Measurements from ENCODE around the gene OR4B1. TPM values are rescaled to one million over a fixed set of nuclear protein-coding genes. Genes with fewer than 3 reads are reported as not detected.
"Not testable (repeated sequence)": the region's sequence is repeated elsewhere in the genome, so short reads cannot be mapped to it uniquely, and the experiment has no call there.

Gene OR4B1
- total RNA-seq, 1 donor from 2014 or later, result not detected

- no peak for DNase-seq
- no peaks in the 10 kb centered on the region for H3K36me3 Mint-ChIP-seq (ENCODE audit: low read depth)
- CTCF ChIA-PET, result no interaction called here
- no peaks in the 10 kb centered on the region for H3K4me1 Mint-ChIP-seq
- peaks cover 31% of the 10 kb centered on the region for H3K27me3 Mint-ChIP-seq
- intact Hi-C loops (cut with micrococcal nuclease), result no loop called here
- ATAC-seq (ENCODE audit: low read depth), result no peak
- H3K4me3 Mint-ChIP-seq, result no peak overlapping the region
- POLR2A ChIA-PET, result no interaction called here
- no peaks in the 10 kb centered on the region for H3K9me3 Mint-ChIP-seq
- H3K27ac Mint-ChIP-seq, result no peak overlapping the region
- no peak for TF ChIP-seq CTCF (IDR thresholded peaks at IDR 0.05)
Observed at GRCh38 chr11:48210052-48210451, 6.6 kb upstream of the OR4B1 start.

GRCh38 chr11:48228761-48229160, 12.2 kb downstream of the OR4B1 start:
- Mint-ChIP-seq H3K9me3 (peaks cover 3% of the 10 kb centered on the region), H3K4me1 (no peaks in the 10 kb centered on the region), H3K36me3 (ENCODE audit: low read depth) (no peaks in the 10 kb centered on the region), H3K27ac (no peak overlapping the region), H3K4me3 (no peak overlapping the region), H3K27me3 (peaks cover 9% of the 10 kb centered on the region)
- POLR2A ChIA-PET, result no interaction called here
- ATAC-seq (ENCODE audit: low read depth) (no peak), DNase-seq (no peak)
- CTCF ChIA-PET, result no interaction called here
- intact Hi-C loops (cut with micrococcal nuclease), result no loop called here
- TF ChIP-seq CTCF (IDR thresholded peaks at IDR 0.05), result no peak

DNA sequence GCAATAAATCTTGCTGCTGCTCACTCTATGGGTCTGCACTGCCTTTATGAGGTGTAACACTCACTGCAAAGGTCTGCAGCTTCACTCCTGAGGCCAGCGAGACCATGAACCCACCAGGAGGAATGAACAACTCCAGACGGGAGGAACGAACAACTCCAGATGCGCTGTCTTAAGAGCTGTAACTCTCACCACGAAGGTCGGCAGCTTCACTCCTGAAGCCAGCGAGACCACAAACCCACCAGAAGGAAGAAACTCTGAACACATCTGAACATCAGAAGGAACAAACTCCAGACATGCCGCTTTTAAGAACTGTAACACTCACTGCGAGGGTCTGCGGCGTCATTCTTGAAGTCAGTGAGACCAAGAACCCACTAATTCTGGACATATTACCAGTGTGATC, 13.4 kb downstream of the OR4B1 start:
- H3K4me1 Mint-ChIP-seq; ATAC-seq (ENCODE audit: low read depth); H3K4me3 Mint-ChIP-seq; DNase-seq; intact Hi-C loops (cut with micrococcal nuclease); POLR2A ChIA-PET; H3K27ac Mint-ChIP-seq; CTCF ChIA-PET; H3K36me3 Mint-ChIP-seq (ENCODE audit: low read depth); H3K9me3 Mint-ChIP-seq: not testable (repeated sequence)
- H3K27me3 Mint-ChIP-seq, result peaks cover 15% of the 10 kb centered on the region

GRCh38 chr11:48237727-48238126, 21.1 kb downstream of the OR4B1 start:
- ChIA-PET CTCF (no interaction called here), POLR2A (no interaction called here)
- Mint-ChIP-seq H3K4me1 (no peaks in the 10 kb centered on the region), H3K4me3 (no peak overlapping the region), H3K27me3 (peaks cover 39% of the 10 kb centered on the region), H3K27ac (no peak overlapping the region), H3K9me3 (peaks cover 3% of the 10 kb centered on the region), H3K36me3 (ENCODE audit: low read depth) (no peaks in the 10 kb centered on the region)
- intact Hi-C loops (cut with micrococcal nuclease), result no loop called here
- no peak for DNase-seq
- no peak for ATAC-seq (ENCODE audit: low read depth)
- no peak for TF ChIP-seq CTCF (IDR thresholded peaks at IDR 0.05)

DNA sequence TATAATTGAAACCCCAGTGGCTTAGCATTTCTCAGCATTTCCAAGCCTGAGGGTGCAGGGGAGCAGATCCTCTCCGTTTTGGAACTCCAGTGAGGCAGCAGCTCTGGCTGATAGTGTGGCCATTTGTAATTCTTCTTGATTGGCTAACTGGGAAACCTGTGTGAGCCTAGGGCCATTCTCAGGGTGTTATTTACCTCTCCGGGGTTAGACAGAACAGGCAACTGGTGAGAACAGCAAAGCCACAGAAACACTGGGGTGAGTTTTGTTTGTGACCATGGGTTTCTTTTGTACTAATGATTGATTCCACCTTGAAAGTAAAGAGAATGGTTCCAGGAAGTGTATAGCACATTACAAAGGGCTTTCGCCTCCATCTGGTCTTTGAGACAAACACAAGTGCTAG, 25.9 kb downstream of the OR4B1 start:
- peaks cover 30% of the 10 kb centered on the region for H3K27me3 Mint-ChIP-seq
- no peak for TF ChIP-seq CTCF (IDR thresholded peaks at IDR 0.05)
- CTCF ChIA-PET, result no interaction called here
- peaks cover 3% of the 10 kb centered on the region for H3K9me3 Mint-ChIP-seq
- ATAC-seq (ENCODE audit: low read depth) (no peak), DNase-seq (no peak)
- no peaks in the 10 kb centered on the region for H3K4me1 Mint-ChIP-seq
- intact Hi-C loops (cut with micrococcal nuclease), result no loop called here
- POLR2A ChIA-PET, result no interaction called here
- H3K27ac Mint-ChIP-seq, result no peak overlapping the region
- H3K36me3 Mint-ChIP-seq (ENCODE audit: low read depth), result no peaks in the 10 kb centered on the region
- H3K4me3 Mint-ChIP-seq, result no peak overlapping the region

- no peaks in the 10 kb centered on the region for H3K36me3 Mint-ChIP-seq (ENCODE audit: low read depth)
- DNase-seq (no peak), ATAC-seq (ENCODE audit: low read depth) (no peak)
- H3K9me3 Mint-ChIP-seq, result peaks cover 10% of the 10 kb centered on the region
- no peak within 1 kb of the TSS for H3K27ac Mint-ChIP-seq
- H3K4me1 Mint-ChIP-seq, result no peaks in the 10 kb centered on the region
- H3K4me3 Mint-ChIP-seq, result no peak within 1 kb of the TSS
- intact Hi-C loops (cut with micrococcal nuclease), result no loop called here
- ChIA-PET CTCF (no interaction called here), POLR2A (no interaction called here)
- H3K27me3 Mint-ChIP-seq, result peaks cover 24% of the 10 kb centered on the region
- no peak for TF ChIP-seq CTCF (IDR thresholded peaks at IDR 0.05)
Observed at GRCh38 chr11:48244804-48245203, 28.2 kb downstream of the OR4B1 start, which contains the start of gene OR4X2. Gene OR4X2, plus strand, starts transcription at chr11:48245104. Its CDS starts 0 bp downstream, at chr11:48245104.
